Panc1 (cell line): Measurements from ENCODE around the gene GPA33. TPM values are rescaled to one million over a fixed set of nuclear protein-coding genes. Genes with fewer than 3 reads are reported as not detected.

ENCODE experiments used
- ATAC-seq: fragments of 200-7000 bp; cut with Tn5 transposase; 2 replicates; pipeline ENCODE4 v1.9.1; 2020; ENCODE audit warnings: mild to moderate bottlenecking, moderate library complexity
- BruUV-seq: library from RNA; stranded (reverse); fragments of 400-500 nt; replicated peaks from 2 replicates; lab custom pipeline; 2021; lab: Mats Ljungman, UMichigan
- CTCF ChIA-PET: fragments of 300-600 bp; sonication (Branson Sonifier 250); formaldehyde crosslinking; loops from one replicate; lab custom pipeline; 2022; ENCODE audit warnings: antibody characterized with exemption; lab: Charles Lee
- POLR2A ChIA-PET: fragments of 300-600 bp; sonication (Branson Sonifier 250); formaldehyde crosslinking; loops from one replicate; lab custom pipeline; 2022; ENCODE audit warnings: antibody characterized with exemption; lab: Charles Lee
- DNase-seq: peaks from one replicate; pipeline ENCODE4 v3.0.0-alpha.2; 2010; ENCODE audit warnings: low read depth, low spot score
- H3K27ac ChIP-seq: 2 replicates; pipeline ENCODE4 v1.5.1; 2011; ENCODE audit warnings: mild to moderate bottlenecking, low read length, inconsistent platforms
- H3K27me3 ChIP-seq: fragments of 200-500 bp; sonication (Bioruptor generic); 2 replicates; pipeline ENCODE4 v1.6.0; 2014; ENCODE audit warnings: low read length, inconsistent platforms; ENCODE audit not compliant: control insufficient read depth, insufficient read depth
- H3K36me3 ChIP-seq: fragments of 200-500 bp; sonication (Bioruptor generic); 2 replicates; pipeline ENCODE4 v1.5.1; 2014; ENCODE audit warnings: inconsistent platforms, mild to moderate bottlenecking, low read length, moderate library complexity; ENCODE audit not compliant: control insufficient read depth, insufficient read depth
- H3K4me1 ChIP-seq: 2 replicates; pipeline ENCODE4 v1.5.1; 2011; ENCODE audit warnings: inconsistent platforms, mild to moderate bottlenecking, low read length, moderate library complexity; ENCODE audit not compliant: control insufficient read depth, insufficient read depth
- H3K4me3 ChIP-seq, 2 experiments: 2 replicates each; pipeline ENCODE4 v1.5.1; 2011 to 2012; ENCODE audit warnings: low read depth in 2 of 2, low read length in 2 of 2, mild to moderate bottlenecking in 2 of 2, inconsistent platforms in 1 of 2, moderate library complexity in 1 of 2
- H3K9me3 ChIP-seq: fragments of 200-500 bp; sonication (Bioruptor generic); 2 replicates; pipeline ENCODE4 v1.5.1; 2014; ENCODE audit warnings: low read depth, mild to moderate bottlenecking, inconsistent platforms, low read length, moderate library complexity; ENCODE audit not compliant: control insufficient read depth, insufficient read depth
- POLR2AphosphoS5 ChIP-seq: IDR thresholded peaks from 2 replicates; pipeline ENCODE4 v1.6.1; 2012; ENCODE audit warnings: mild to moderate bottlenecking, low read depth, low read length, moderate library complexity
- REST ChIP-seq, 2 experiments: IDR thresholded peaks; 2 replicates each; pipeline ENCODE4 v1.6.1; 2011 to 2012; ENCODE audit warnings: low read depth in 2 of 2, control low read depth in 1 of 2, low read length in 1 of 2, mild to moderate bottlenecking in 1 of 2, moderate library complexity in 1 of 2; ENCODE audit not compliant: insufficient read depth in 1 of 2
- SIN3A ChIP-seq: IDR thresholded peaks from 2 replicates; pipeline ENCODE4 v1.6.1; 2012; ENCODE audit warnings: low read depth, mild to moderate bottlenecking, low read length, moderate library complexity, borderline replicate concordance; ENCODE audit not compliant: insufficient read depth
- TCF7L2 ChIP-seq: IDR thresholded peaks from 2 replicates; pipeline ENCODE4 v1.6.1; 2011; ENCODE audit warnings: mild to moderate bottlenecking, low read depth, low read length, inconsistent platforms
- in situ Hi-C: cut with HindIII; loops from 2 replicates; pipeline ENCODE4 v1.10.0; 2016; ENCODE audit warnings: low sequenced_read_pairs, low pct_unique_long_range_greater_than_20kb
- intact Hi-C: fragments of 100-400 bp; cut with micrococcal nuclease; formaldehyde crosslinking; loops from one replicate; pipeline ENCODE4 v1.10.0; 2022; ENCODE audit not compliant: unreplicated experiment
- total RNA-seq: library from RNA; stranded (reverse); gene quantifications from one replicate; pipeline ENCODE4 v1.2.1, GENCODE V29; 2021; ENCODE audit not compliant: unreplicated experiment
- TF ChIP-seq, protein P1 (sequence below): fragments of 450-650 bp; IDR thresholded peaks from 2 replicates; pipeline ENCODE4 v1.5.1; 2017; ENCODE audit warnings: mild to moderate bottlenecking

Gene GPA33
- total RNA-seq, 1 experiment from 2014 or later: 0.18 TPM

DNA sequence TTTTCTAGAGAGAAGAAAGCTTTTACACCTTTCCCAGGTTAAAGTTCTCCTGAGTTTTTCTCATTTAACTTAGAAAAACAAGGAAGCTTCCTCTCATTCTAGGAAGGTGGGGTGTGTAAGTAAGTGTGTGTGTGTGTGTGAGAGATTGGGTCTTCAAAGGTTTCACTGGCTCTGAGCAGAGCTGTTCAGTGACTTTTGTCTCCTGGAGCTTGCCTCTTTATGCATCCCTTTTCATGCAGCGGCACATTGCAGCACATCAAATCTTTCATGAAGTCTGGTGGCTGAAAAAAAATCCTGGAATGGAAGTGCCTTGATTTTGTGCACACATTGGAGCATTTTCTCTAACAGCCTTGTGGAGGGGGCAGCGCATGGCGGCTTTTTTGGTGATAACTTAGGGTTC is 3.4 kb downstream of the GPA33 start:
- DNase-seq (no peak), ATAC-seq (no peak)
- no peak overlapping the region for H3K27ac ChIP-seq
- no peak overlapping the region for H3K4me3 ChIP-seq
- in situ Hi-C loops: no loop called here
- ChIA-PET POLR2A (no interaction called here), CTCF (no interaction called here)
- intact Hi-C loops: no loop called here
- TF ChIP-seq TCF7L2 (no peak), REST (IDR thresholded peaks at IDR 0.05; ENCODE audit: insufficient read depth in 1 of 2, low read depth in 2 of 2, low read length in 1 of 2) (no peak), POLR2AphosphoS5 (no peak), SIN3A (no peak)
- TF ChIP-seq, protein P1, sequence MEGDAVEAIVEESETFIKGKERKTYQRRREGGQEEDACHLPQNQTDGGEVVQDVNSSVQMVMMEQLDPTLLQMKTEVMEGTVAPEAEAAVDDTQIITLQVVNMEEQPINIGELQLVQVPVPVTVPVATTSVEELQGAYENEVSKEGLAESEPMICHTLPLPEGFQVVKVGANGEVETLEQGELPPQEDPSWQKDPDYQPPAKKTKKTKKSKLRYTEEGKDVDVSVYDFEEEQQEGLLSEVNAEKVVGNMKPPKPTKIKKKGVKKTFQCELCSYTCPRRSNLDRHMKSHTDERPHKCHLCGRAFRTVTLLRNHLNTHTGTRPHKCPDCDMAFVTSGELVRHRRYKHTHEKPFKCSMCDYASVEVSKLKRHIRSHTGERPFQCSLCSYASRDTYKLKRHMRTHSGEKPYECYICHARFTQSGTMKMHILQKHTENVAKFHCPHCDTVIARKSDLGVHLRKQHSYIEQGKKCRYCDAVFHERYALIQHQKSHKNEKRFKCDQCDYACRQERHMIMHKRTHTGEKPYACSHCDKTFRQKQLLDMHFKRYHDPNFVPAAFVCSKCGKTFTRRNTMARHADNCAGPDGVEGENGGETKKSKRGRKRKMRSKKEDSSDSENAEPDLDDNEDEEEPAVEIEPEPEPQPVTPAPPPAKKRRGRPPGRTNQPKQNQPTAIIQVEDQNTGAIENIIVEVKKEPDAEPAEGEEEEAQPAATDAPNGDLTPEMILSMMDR: no peak
- no peaks in the 10 kb centered on the region for H3K36me3 ChIP-seq
- no peaks in the 10 kb centered on the region for H3K9me3 ChIP-seq
- H3K27me3 ChIP-seq: no peaks in the 10 kb centered on the region
- no peaks in the 10 kb centered on the region; the same call in 1 of the 2 replicates for H3K4me1 ChIP-seq
- BruUV-seq: no TSS peak

GRCh38 chr1:167086033-167086432 is 4.1 kb downstream of the GPA33 start:
- ChIA-PET CTCF (no interaction called here), POLR2A (no interaction called here)
- DNase-seq (no peak), ATAC-seq (no peak)
- no peak overlapping the region for H3K27ac ChIP-seq
- no peaks in the 10 kb centered on the region for H3K9me3 ChIP-seq
- intact Hi-C loops (no loop called here), in situ Hi-C loops (no loop called here)
- TF ChIP-seq, protein P1: no peak
- no peak for TF ChIP-seq POLR2AphosphoS5
- no peak for TF ChIP-seq SIN3A
- no peak for TF ChIP-seq TCF7L2
- no peak for TF ChIP-seq REST (IDR thresholded peaks at IDR 0.05; ENCODE audit: insufficient read depth in 1 of 2, low read depth in 2 of 2, low read length in 1 of 2)
- H3K36me3 ChIP-seq: no peaks in the 10 kb centered on the region
- H3K4me3 ChIP-seq: no peak overlapping the region
- BruUV-seq: no TSS peak
- no peaks in the 10 kb centered on the region; the same call in 1 of the 2 replicates for H3K4me1 ChIP-seq
- no peaks in the 10 kb centered on the region for H3K27me3 ChIP-seq
